Measurements from ENCODE around the gene NECTIN1.
"Not testable (repeated sequence)": the region's sequence is repeated elsewhere in the genome, so short reads cannot be mapped to it uniquely, and the experiment has no call there.

The NECTIN1 gene

GRCh38 chr11:119614222-119615002 lies 114.6 kb downstream of the NECTIN1 start:
- no peak for DNase-seq

DNA sequence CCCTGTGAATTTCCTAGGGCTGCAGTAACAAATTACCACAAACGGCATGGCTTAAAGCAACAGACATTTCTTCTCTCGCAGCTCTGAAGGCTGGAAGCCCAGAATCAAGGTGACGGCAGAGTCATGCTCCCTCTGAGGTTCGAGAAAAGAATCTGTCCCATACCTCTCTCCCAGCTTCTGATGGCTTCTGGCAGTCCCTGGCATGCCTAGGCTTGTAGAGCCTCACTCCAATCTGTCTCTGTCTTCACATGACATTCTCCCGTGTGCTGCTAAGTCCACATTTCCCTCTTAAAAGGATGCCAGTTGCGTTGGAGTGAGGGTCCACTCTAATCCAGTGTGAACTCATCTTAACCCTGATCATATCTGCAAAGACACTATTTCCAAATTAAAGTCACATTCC lies 116.2 kb downstream of the NECTIN1 start:
- DNase-seq = no peak

GRCh38 chr11:119610836-119611426 lies 118.1 kb downstream of the NECTIN1 start:
- DNase-seq = no peak

DNA sequence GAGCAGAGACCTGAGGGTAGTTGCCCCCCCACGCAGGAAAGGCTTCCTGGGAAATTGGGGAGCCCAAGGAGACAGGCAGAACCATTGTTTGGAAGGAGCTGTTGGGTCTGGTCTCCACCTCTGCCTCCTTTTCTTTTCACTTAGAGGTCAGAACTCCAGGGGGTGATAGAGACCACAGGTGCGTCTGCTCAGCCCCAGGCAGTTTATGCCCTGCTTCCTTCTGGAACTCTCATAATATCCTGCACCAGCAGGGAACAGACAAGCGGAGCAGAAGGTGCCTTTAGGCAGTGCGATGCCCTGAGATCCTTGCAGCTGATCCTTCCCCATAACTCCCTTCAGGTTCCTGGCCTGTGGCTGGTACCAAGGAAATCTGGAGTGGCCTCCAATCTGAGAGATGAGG lies 120.2 kb downstream of the NECTIN1 start:
- DNase-seq = no peak

DNA sequence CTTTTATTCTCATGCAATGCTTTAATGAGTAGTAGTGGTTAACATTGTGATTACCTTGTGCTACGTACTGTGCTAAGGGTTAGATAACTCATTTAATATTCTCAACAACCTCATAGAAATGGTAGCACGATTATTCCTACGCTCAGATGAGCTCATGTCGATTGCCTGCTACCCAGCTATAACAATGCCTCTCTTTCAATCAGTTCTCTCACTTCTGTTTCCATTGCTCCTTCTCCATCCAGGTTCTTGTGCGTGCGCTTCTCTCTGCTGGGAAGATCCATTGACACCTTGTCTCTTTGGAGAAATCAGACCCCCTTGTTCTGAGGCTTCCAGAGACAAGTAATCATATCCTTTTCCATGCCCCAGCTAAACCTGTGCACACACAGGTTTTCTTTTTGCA lies 120.8 kb downstream of the NECTIN1 start:
- DNase-seq = no peak

GRCh38 chr11:119607726-119608125 lies 121.3 kb downstream of the NECTIN1 start:
- no peak for DNase-seq

DNA sequence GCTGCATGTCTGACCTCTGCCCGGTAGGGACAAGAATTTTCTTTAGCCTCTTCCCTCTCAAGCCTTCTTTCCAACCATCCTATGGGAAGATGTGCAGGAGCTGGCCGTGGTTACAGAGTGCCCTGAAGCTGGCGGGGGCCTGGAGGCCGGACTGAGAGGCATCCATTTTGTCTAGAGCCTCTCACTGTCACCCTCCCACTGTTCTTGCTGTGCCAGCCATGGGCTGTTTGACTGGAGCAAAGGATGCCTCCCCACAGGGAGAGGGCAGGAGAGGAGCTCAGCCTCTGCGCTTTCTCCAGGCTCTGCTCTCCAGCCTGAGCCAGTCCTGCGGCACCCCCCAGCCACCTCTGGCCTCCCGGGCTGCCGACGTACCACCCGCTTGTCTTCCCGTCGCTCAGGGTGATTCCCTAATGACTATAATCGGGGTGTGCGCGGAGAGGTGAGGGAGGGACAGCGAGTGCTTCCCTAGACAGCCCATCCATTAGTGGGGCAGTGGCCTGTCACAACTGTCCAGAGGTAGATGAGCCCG lies 123.8 kb downstream of the NECTIN1 start:
- no peak for DNase-seq

GRCh38 chr11:119602745-119603373 lies 126.1 kb downstream of the NECTIN1 start:
- no peak for DNase-seq

DNA sequence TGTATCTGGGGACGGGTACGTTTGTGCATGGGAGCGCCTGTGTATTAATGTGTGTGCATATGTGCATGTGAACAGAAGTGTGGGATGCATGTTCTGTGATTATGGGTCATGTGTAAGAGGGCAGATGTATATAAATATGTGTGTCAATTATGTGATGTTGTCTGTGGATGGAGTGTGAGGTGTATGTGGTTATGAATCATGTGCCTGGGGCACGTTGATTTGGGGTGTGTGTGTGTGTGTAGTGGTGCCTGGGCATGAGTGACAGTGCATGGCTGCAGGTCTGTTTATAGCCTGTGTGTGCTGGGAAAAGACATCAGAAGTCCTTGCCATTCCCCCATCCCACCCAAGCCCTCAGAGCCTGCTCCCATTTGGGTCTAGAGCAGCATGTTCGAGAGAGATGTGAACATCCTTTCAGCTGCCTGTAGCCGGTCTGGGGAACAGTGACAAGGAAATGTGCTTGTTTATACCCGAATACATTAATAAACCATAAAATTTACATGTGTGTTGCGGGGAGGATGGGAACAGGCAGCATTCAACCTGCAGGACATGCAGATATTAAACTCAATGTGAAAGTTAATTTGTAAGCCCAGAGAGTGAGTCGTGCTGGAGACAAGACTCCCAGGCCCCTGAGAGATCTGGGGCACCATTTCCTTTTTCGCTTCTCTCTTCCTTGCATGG lies 129.0 kb downstream of the NECTIN1 start:
- DNase-seq = no peak

GRCh38 chr11:119595941-119596340 lies 133.1 kb downstream of the NECTIN1 start:
- not testable (repeated sequence) for DNase-seq

GRCh38 chr11:119594639-119595249 lies 134.3 kb downstream of the NECTIN1 start:
- no peak for DNase-seq

- no peak for DNase-seq
These were observed 135.7 kb downstream of the NECTIN1 start for GRCh38 chr11:119593346-119593745.

- DNase-seq = no peak
These were observed 136.4 kb downstream of the NECTIN1 start for GRCh38 chr11:119592642-119593041.

- DNase-seq = no peak
These were observed 137.1 kb downstream of the NECTIN1 start for GRCh38 chr11:119591836-119592310.

- DNase-seq = no peak
These were observed 138.2 kb downstream of the NECTIN1 start for GRCh38 chr11:119590651-119591351.

- DNase-seq = no peak
These were observed 140.0 kb downstream of the NECTIN1 start for GRCh38 chr11:119589001-119589400.

Measured in CD4-positive, alpha-beta T cell treated with Interleukin-10 for 1 hour (primary cell).